Astrocyte (in vitro differentiated cells and primary cell): ENCODE data around the gene DLG1. TPM values are rescaled to one million over a fixed set of nuclear protein-coding genes. Genes with fewer than 3 reads are reported as not detected.

ENCODE experiments used
- DNase-seq: peaks from one replicate; pipeline ENCODE4 v3.0.0-alpha.2; 2010; ENCODE audit warnings: low read depth
- FAIRE-seq: peaks from 2 replicates; lab custom pipeline; 2011; peaks lifted over from hg19 to GRCh38; lab: Jason Lieb, UNC
- H2AFZ ChIP-seq: 2 replicates; pipeline ENCODE4 v1.6.0; 2012; ENCODE audit warnings: low read depth, low read length, inconsistent platforms
- H3K27ac ChIP-seq: 2 replicates; pipeline ENCODE4 v1.5.1; 2011; ENCODE audit warnings: low read depth, low read length, inconsistent platforms
- H3K27me3 ChIP-seq: 2 replicates; pipeline ENCODE4 v1.6.0; 2011; ENCODE audit warnings: low read length, inconsistent platforms; ENCODE audit not compliant: insufficient read depth
- H3K36me3 ChIP-seq: 2 replicates; pipeline ENCODE4 v1.5.1; 2011; ENCODE audit warnings: low read length, inconsistent platforms; ENCODE audit not compliant: insufficient read depth
- H3K4me1 ChIP-seq: 2 replicates; pipeline ENCODE4 v1.5.1; 2011; ENCODE audit warnings: low read length, inconsistent platforms; ENCODE audit not compliant: insufficient read depth
- H3K4me2 ChIP-seq: 2 replicates; pipeline ENCODE4 v1.6.0; 2012; ENCODE audit warnings: low read length, inconsistent platforms
- H3K4me3 ChIP-seq: 2 replicates; pipeline ENCODE4 v1.5.1; 2011; ENCODE audit warnings: low read depth, mild to moderate bottlenecking, low read length, inconsistent platforms; ENCODE audit not compliant: insufficient read depth
- H3K79me2 ChIP-seq: 2 replicates; pipeline ENCODE4 v1.6.0; 2012; ENCODE audit warnings: mild to moderate bottlenecking, low read length, inconsistent platforms; ENCODE audit not compliant: insufficient read depth
- H3K9ac ChIP-seq: 2 replicates; pipeline ENCODE4 v1.6.0; 2012; ENCODE audit warnings: mild to moderate bottlenecking, low read length, inconsistent platforms
- H3K9me3 ChIP-seq: 2 replicates; pipeline ENCODE4 v1.5.1; 2012; ENCODE audit warnings: low read depth, mild to moderate bottlenecking, low read length, inconsistent platforms; ENCODE audit not compliant: insufficient read depth
- H4K20me1 ChIP-seq: 2 replicates; pipeline ENCODE4 v1.6.0; 2012; ENCODE audit warnings: low read length, inconsistent platforms; ENCODE audit not compliant: insufficient read depth
- H3K27ac Mint-ChIP-seq: one replicate; pipeline ENCODE4 v1.8.0; 2021; ENCODE audit warnings: mild to moderate bottlenecking, mixed read lengths; ENCODE audit not compliant: unreplicated experiment
- H3K27me3 Mint-ChIP-seq: one replicate; pipeline ENCODE4 v1.8.0; 2021; ENCODE audit warnings: low read depth, mixed read lengths; ENCODE audit not compliant: unreplicated experiment
- H3K36me3 Mint-ChIP-seq: one replicate; pipeline ENCODE4 v1.8.0; 2021; ENCODE audit warnings: low read depth, mixed read lengths; ENCODE audit not compliant: unreplicated experiment
- H3K4me1 Mint-ChIP-seq: one replicate; pipeline ENCODE4 v1.8.0; 2021; ENCODE audit warnings: low read depth, mixed read lengths; ENCODE audit not compliant: unreplicated experiment
- H3K4me3 Mint-ChIP-seq: one replicate; pipeline ENCODE4 v1.8.0; 2021; ENCODE audit warnings: mild to moderate bottlenecking, moderate library complexity, mixed read lengths; ENCODE audit not compliant: unreplicated experiment
- H3K9me3 Mint-ChIP-seq: one replicate; pipeline ENCODE4 v1.8.0; 2021; ENCODE audit warnings: mild to moderate bottlenecking, mixed read lengths; ENCODE audit not compliant: unreplicated experiment
- CTCF ChIP-seq: IDR thresholded peaks from 2 replicates; pipeline ENCODE4 v1.5.1; 2011; ENCODE audit warnings: low read depth, mild to moderate bottlenecking, inconsistent platforms, low read length, moderate library complexity; ENCODE audit not compliant: insufficient read depth
- EZH2 ChIP-seq: IDR thresholded peaks from 2 replicates; pipeline ENCODE4 v1.6.1; 2012; ENCODE audit warnings: mild to moderate bottlenecking, low read length, inconsistent platforms; ENCODE audit not compliant: insufficient read depth
- total RNA-seq: library from RNA; stranded (reverse); gene quantifications from 2 replicates; pipeline ENCODE4 v1.2.1, GENCODE V29; 2021

Gene DLG1
- total RNA-seq, 1 donor from 2014 or later: 210 TPM

GRCh38 chr3:197268294-197268693 lies 30.1 kb downstream of the DLG1 start:
- H3K27ac ChIP-seq: no peak overlapping the region
- peaks cover 9% of the 10 kb centered on the region for H3K4me1 ChIP-seq
- H3K9ac ChIP-seq: no peak overlapping the region
- peaks cover 95% of the 10 kb centered on the region for H4K20me1 ChIP-seq
- Mint-ChIP-seq H3K4me1 (peaks cover 23% of the 10 kb centered on the region), H3K27me3 (no peaks in the 10 kb centered on the region), H3K27ac (no peak overlapping the region), H3K9me3 (no peaks in the 10 kb centered on the region), H3K4me3 (no peak overlapping the region), H3K36me3 (peaks cover 7% of the 10 kb centered on the region)
- no peak overlapping the region for H3K4me2 ChIP-seq
- DNase-seq (no peak), FAIRE-seq (no peak)
- peaks cover 100% of the 10 kb centered on the region for H3K79me2 ChIP-seq
- no peak overlapping the region for H3K4me3 ChIP-seq
- no peaks in the 10 kb centered on the region for H3K9me3 ChIP-seq
- H3K27me3 ChIP-seq: no peaks in the 10 kb centered on the region
- no peak overlapping the region for H2AFZ ChIP-seq
- H3K36me3 ChIP-seq: peaks cover 25% of the 10 kb centered on the region
- TF ChIP-seq EZH2: no peak
- TF ChIP-seq CTCF: no peak

GRCh38 chr3:197266331-197266730 lies 32.1 kb downstream of the DLG1 start:
- Mint-ChIP-seq H3K9me3 (no peaks in the 10 kb centered on the region), H3K27me3 (no peaks in the 10 kb centered on the region), H3K36me3 (peaks cover 11% of the 10 kb centered on the region), H3K4me1 (peaks cover 14% of the 10 kb centered on the region), H3K27ac (no peak overlapping the region), H3K4me3 (no peak overlapping the region)
- Histone ChIP-seq H3K9ac (no peak overlapping the region), H3K27me3 (no peaks in the 10 kb centered on the region), H3K79me2 (peaks cover 100% of the 10 kb centered on the region), H3K36me3 (peaks cover 38% of the 10 kb centered on the region), H4K20me1 (peaks cover 97% of the 10 kb centered on the region), H3K27ac (no peak overlapping the region), H2AFZ (no peak overlapping the region), H3K9me3 (no peaks in the 10 kb centered on the region), H3K4me2 (no peak overlapping the region), H3K4me1 (peaks cover 5% of the 10 kb centered on the region), H3K4me3 (no peak overlapping the region)
- FAIRE-seq (no peak), DNase-seq (no peak)
- TF ChIP-seq EZH2 (no peak), CTCF (no peak)

- Histone ChIP-seq H3K9me3 (no peaks in the 10 kb centered on the region), H3K4me2 (no peak overlapping the region), H3K27ac (no peak overlapping the region), H3K4me1 (peaks cover 11% of the 10 kb centered on the region), H2AFZ (no peak overlapping the region), H3K4me3 (no peak overlapping the region), H4K20me1 (peaks cover 94% of the 10 kb centered on the region), H3K36me3 (peaks cover 24% of the 10 kb centered on the region), H3K9ac (no peak overlapping the region), H3K27me3 (no peaks in the 10 kb centered on the region), H3K79me2 (peaks cover 100% of the 10 kb centered on the region)
- H3K27ac Mint-ChIP-seq: no peak overlapping the region
- H3K4me1 Mint-ChIP-seq: peaks cover 22% of the 10 kb centered on the region
- no peaks in the 10 kb centered on the region for H3K9me3 Mint-ChIP-seq
- TF ChIP-seq EZH2 (no peak), CTCF (no peak)
- no peaks in the 10 kb centered on the region for H3K27me3 Mint-ChIP-seq
- H3K4me3 Mint-ChIP-seq: no peak overlapping the region
- DNase-seq: no peak
- no peak for FAIRE-seq
- peaks cover 11% of the 10 kb centered on the region for H3K36me3 Mint-ChIP-seq
Observed at GRCh38 chr3:197262709-197263108, 35.7 kb downstream of the DLG1 start.
